ENCODE measurements around the gene SEMA3F. TPM values are rescaled to one million over a fixed set of nuclear protein-coding genes. Genes with fewer than 3 reads are reported as not detected.

SEMA3F gene
- total RNA-seq, 2 donors from 2014 or later = 44.8 to 63.2 TPM

DNA sequence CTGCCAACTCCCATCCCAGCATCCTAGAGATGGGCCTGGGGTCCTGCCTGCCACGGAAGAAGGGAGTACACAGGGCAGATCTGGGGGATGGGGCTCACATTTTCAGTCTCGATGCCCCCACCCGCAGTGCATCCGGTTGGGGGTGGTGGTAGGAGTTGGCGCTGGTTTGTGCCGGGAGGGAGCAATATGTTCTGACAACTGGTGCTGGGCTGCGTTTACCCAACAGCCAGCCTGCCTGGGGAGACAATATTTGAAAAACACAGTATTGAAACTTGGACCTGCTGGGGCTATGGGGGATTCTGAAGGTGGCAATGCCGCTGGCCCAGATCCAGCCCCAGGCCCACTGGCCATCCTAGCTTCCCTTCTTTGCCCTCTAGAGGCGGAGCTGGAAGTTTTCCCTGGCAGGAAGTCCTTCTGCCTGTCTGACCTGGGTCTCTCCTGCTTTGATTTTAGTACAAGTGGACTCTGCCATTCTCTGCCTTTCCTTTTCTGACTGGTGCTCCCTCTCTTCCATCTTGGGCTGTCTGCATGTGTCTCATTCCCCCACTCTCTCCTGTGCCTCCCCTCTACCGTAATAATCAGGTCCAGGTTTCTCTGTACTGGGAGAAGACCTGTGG lies 3.5 kb downstream of the SEMA3F start:
- H3K9ac ChIP-seq (ENCODE audit: extremely low read depth, low read length, poor library complexity, severe bottlenecking) = no peak overlapping the region
- H3K27me3 Mint-ChIP-seq (ENCODE audit: insufficient read depth) = peaks cover 7% of the 10 kb centered on the region
- H3K36me3 Mint-ChIP-seq (ENCODE audit: low read depth) = peaks cover 6% of the 10 kb centered on the region
- no peak for DNase-seq
- peaks cover 29% of the 10 kb centered on the region for H3K4me1 ChIP-seq (ENCODE audit: control insufficient read depth, insufficient read depth, low read length)
- peak overlapping the region; percentile 74 for H3K27ac Mint-ChIP-seq
- no peak overlapping the region for H3K4me3 Mint-ChIP-seq
- no peaks in the 10 kb centered on the region for H3K36me3 ChIP-seq (ENCODE audit: control insufficient read depth, insufficient read depth, low read length)
- H3K27me3 ChIP-seq (ENCODE audit: control insufficient read depth, insufficient read depth, low read length, poor library complexity, severe bottlenecking) = peaks cover 17% of the 10 kb centered on the region
- H3K4me3 ChIP-seq (ENCODE audit: low read length) = no peak overlapping the region
- H3K9me3 ChIP-seq (ENCODE audit: control insufficient read depth, low read length) = no peaks in the 10 kb centered on the region
- 87 to 90% methylated on average over 7 to 10 of the region's 10 CpGs for WGBS, 2 experiments (ENCODE audit: insufficient coverage in 1 of 2, insufficient read length in 1 of 2)
- H3K4me1 Mint-ChIP-seq = peaks cover 57% of the 10 kb centered on the region
- peak; percentile 36 for TF ChIP-seq CTCF (conservative IDR thresholded peaks at IDR 0.05)
- no peak overlapping the region for H3K27ac ChIP-seq (ENCODE audit: low read depth, low read length)
- no peaks in the 10 kb centered on the region for H3K9me3 Mint-ChIP-seq

GRCh38 chr3:50160561-50160983 lies 5.4 kb downstream of the SEMA3F start:
- Histone ChIP-seq H3K9me3 (ENCODE audit: control insufficient read depth, low read length) (no peaks in the 10 kb centered on the region), H3K27ac (ENCODE audit: low read depth, low read length) (no peak overlapping the region), H3K4me3 (ENCODE audit: low read length) (no peak overlapping the region), H3K27me3 (ENCODE audit: control insufficient read depth, insufficient read depth, low read length, poor library complexity, severe bottlenecking) (peaks cover 7% of the 10 kb centered on the region), H3K4me1 (ENCODE audit: control insufficient read depth, insufficient read depth, low read length) (peaks cover 33% of the 10 kb centered on the region), H3K9ac (ENCODE audit: extremely low read depth, low read length, poor library complexity, severe bottlenecking) (no peak overlapping the region), H3K36me3 (ENCODE audit: control insufficient read depth, insufficient read depth, low read length) (no peaks in the 10 kb centered on the region)
- Mint-ChIP-seq H3K4me1 (peaks cover 63% of the 10 kb centered on the region), H3K4me3 (no peak overlapping the region), H3K27me3 (ENCODE audit: insufficient read depth) (no peaks in the 10 kb centered on the region), H3K9me3 (no peaks in the 10 kb centered on the region), H3K36me3 (ENCODE audit: low read depth) (peaks cover 6% of the 10 kb centered on the region), H3K27ac (peak overlapping the region; percentile 78)
- DNase-seq = peak; percentile 78
- no peak for TF ChIP-seq CTCF (conservative IDR thresholded peaks at IDR 0.05)
- WGBS, 2 experiments (ENCODE audit: insufficient coverage in 1 of 2, insufficient read length in 1 of 2) = 65% methylated on average over 7 of the region's 7 CpGs; no CpG with 5 or more reads in 1 of the 2 experiments

- no peaks in the 10 kb centered on the region for H3K27me3 Mint-ChIP-seq (ENCODE audit: insufficient read depth)
These were observed 6.2 kb downstream of the SEMA3F start for GRCh38 chr3:50161320-50161719.

More at GRCh38 chr3:50161320-50161719, 6.2 kb downstream of the SEMA3F start:
- Histone ChIP-seq H3K36me3 (ENCODE audit: control insufficient read depth, insufficient read depth, low read length) (no peaks in the 10 kb centered on the region), H3K4me3 (ENCODE audit: low read length) (no peak overlapping the region), H3K27ac (ENCODE audit: low read depth, low read length) (no peak overlapping the region), H3K9ac (ENCODE audit: extremely low read depth, low read length, poor library complexity, severe bottlenecking) (no peak overlapping the region), H3K27me3 (ENCODE audit: control insufficient read depth, insufficient read depth, low read length, poor library complexity, severe bottlenecking) (no peaks in the 10 kb centered on the region), H3K9me3 (ENCODE audit: control insufficient read depth, low read length) (no peaks in the 10 kb centered on the region), H3K4me1 (ENCODE audit: control insufficient read depth, insufficient read depth, low read length) (peaks cover 36% of the 10 kb centered on the region)
- no peak for DNase-seq
- no peak for TF ChIP-seq CTCF (conservative IDR thresholded peaks at IDR 0.05)
- Mint-ChIP-seq H3K9me3 (no peaks in the 10 kb centered on the region), H3K4me1 (peaks cover 65% of the 10 kb centered on the region), H3K27ac (peak overlapping the region; percentile 78), H3K4me3 (no peak overlapping the region), H3K36me3 (ENCODE audit: low read depth) (peaks cover 6% of the 10 kb centered on the region)
- WGBS, 2 experiments (ENCODE audit: insufficient coverage in 1 of 2, insufficient read length in 1 of 2) = 92% methylated on average over 10 to 13 of the region's 13 CpGs
